NCI-H1048 (cell line): ENCODE results near the gene NFKBIB.
"Not testable (repeated sequence)": the region's sequence is repeated elsewhere in the genome, so short reads cannot be mapped to it uniquely, and the experiment has no call there.

ENCODE experiments used
- DNase-seq: peaks from one replicate; lab custom pipeline; 2025; lab: John Stamatoyannopoulos, UW

The NFKBIB gene

GRCh38 chr19:38875656-38876395 is 23.9 kb upstream of the NFKBIB start:
- DNase-seq, result no peak

GRCh38 chr19:38877781-38878574 is 21.8 kb upstream of the NFKBIB start, which contains the start of gene RINL:
Gene RINL (minus strand): TSS chr19:38878275. CDS start chr19:38876742, 1,533 bp downstream.
- DNase-seq, result no peak

- DNase-seq, result no peak
Measured at GRCh38 chr19:38878575-38879399, 21.0 kb upstream of the NFKBIB start.

GRCh38 chr19:38879400-38879751 is 20.4 kb upstream of the NFKBIB start:
- no peak for DNase-seq

GRCh38 chr19:38880076-38880881 is 19.5 kb upstream of the NFKBIB start:
- no peak for DNase-seq

- no peak for DNase-seq
Measured at GRCh38 chr19:38880882-38881609, 18.7 kb upstream of the NFKBIB start.

- DNase-seq, result no peak
Measured at GRCh38 chr19:38883286-38883685, 16.5 kb upstream of the NFKBIB start.

GRCh38 chr19:38884691-38885090 is 15.1 kb upstream of the NFKBIB start:
- not testable (repeated sequence) for DNase-seq

GRCh38 chr19:38888876-38889275 is 10.9 kb upstream of the NFKBIB start:
- no peak for DNase-seq

GRCh38 chr19:38889803-38890202 is 10.0 kb upstream of the NFKBIB start:
- DNase-seq, result no peak

GRCh38 chr19:38890686-38891085 is 9.1 kb upstream of the NFKBIB start:
- no peak for DNase-seq

GRCh38 chr19:38891771-38892170 is 8.0 kb upstream of the NFKBIB start:
- no peak for DNase-seq

- DNase-seq, result no peak
Measured at GRCh38 chr19:38892841-38893240, 6.9 kb upstream of the NFKBIB start.

- no peak for DNase-seq
Measured at GRCh38 chr19:38893341-38893771, 6.4 kb upstream of the NFKBIB start.

GRCh38 chr19:38894968-38895367 is 4.8 kb upstream of the NFKBIB start:
- no peak for DNase-seq

GRCh38 chr19:38898788-38899446 is 852 bp upstream of the NFKBIB start:
- DNase-seq, result no peak

- DNase-seq, result no peak
Measured at GRCh38 chr19:38900202-38900629, 447 bp downstream of the NFKBIB start.

GRCh38 chr19:38900743-38901190 is 998 bp downstream of the NFKBIB start:
- DNase-seq, result no peak

GRCh38 chr19:38901683-38902082 is 1.9 kb downstream of the NFKBIB start:
- DNase-seq, result no peak
